K562 (cell line): ENCODE data around the gene HSD17B8. TPM values are rescaled to one million over a fixed set of nuclear protein-coding genes. Genes with fewer than 3 reads are reported as not detected.

Experiments used
- DACH1 ChIP-seq: fragments of 450-650 bp; IDR thresholded peaks from 2 replicates; pipeline ENCODE4 v1.6.1; 2018; ENCODE audit not compliant: partially characterized antibody
- FOXA1 ChIP-seq: fragments of 450-650 bp; IDR thresholded peaks from 2 replicates; pipeline ENCODE4 v1.6.1; 2016; ENCODE audit warnings: mild to moderate bottlenecking, borderline replicate concordance
- HEY1 ChIP-seq: fragments of 250-450 bp; sonication (Bioruptor Pico); IDR thresholded peaks from 2 replicates; pipeline ENCODE4 v1.5.0; 2020; ENCODE audit warnings: mild to moderate bottlenecking, moderate library complexity, borderline replicate concordance
- MBD2 ChIP-seq: sonication (generic); IDR thresholded peaks from 2 replicates; pipeline ENCODE4 v1.6.1; 2016; ENCODE audit warnings: low read depth, borderline replicate concordance
- MYC ChIP-seq, 2 experiments: fragments of 250-450 bp in 1 of 2; sonication (Bioruptor Pico) in 1 of 2; IDR thresholded peaks; 2 replicates each; pipeline versions ENCODE4 v1.5.1 to v1.6.1; 2012 to 2021; ENCODE audit warnings: low read depth in 2 of 2, borderline replicate concordance in 1 of 2, improper control_type of control experiment in 1 of 2, low read length in 1 of 2, mild to moderate bottlenecking in 1 of 2, moderate library complexity in 1 of 2
- PCBP1 ChIP-seq: fragments of 200-400 bp; formaldehyde crosslinking; IDR thresholded peaks from 2 replicates; pipeline ENCODE4 v1.6.1; 2018; ENCODE audit warnings: mild to moderate bottlenecking, low read depth, low read length; ENCODE audit not compliant: poor library complexity, severe bottlenecking
- PML ChIP-seq: IDR thresholded peaks from 2 replicates; pipeline ENCODE4 v1.6.1; 2012; ENCODE audit warnings: low read length, inconsistent platforms
- POLR2G ChIP-seq: fragments of 200-400 bp; formaldehyde crosslinking; IDR thresholded peaks from 2 replicates; pipeline ENCODE4 v1.6.1; 2017; ENCODE audit warnings: low read depth, mild to moderate bottlenecking, antibody characterized with exemption, low read length, moderate library complexity
- SNIP1 ChIP-seq: fragments of 450-650 bp; IDR thresholded peaks from 2 replicates; pipeline ENCODE4 v1.7.1; 2017; ENCODE audit warnings: low read depth, mild to moderate bottlenecking
- TAF1 ChIP-seq: IDR thresholded peaks from 2 replicates; pipeline ENCODE4 v1.6.1; 2011; ENCODE audit warnings: mild to moderate bottlenecking, low read length, moderate library complexity; ENCODE audit not compliant: insufficient read depth, control insufficient read depth, severe bottlenecking; ENCODE audit errors: extremely low read depth
- TSC22D4 ChIP-seq: fragments of 450-650 bp; IDR thresholded peaks from 2 replicates; pipeline ENCODE4 v1.6.1; 2016; ENCODE audit warnings: missing genetic modification characterization, missing biosample characterization, control low read depth
- U2AF1 ChIP-seq: fragments of 200-400 bp; formaldehyde crosslinking; optimal IDR thresholded peaks from 2 replicates; pipeline ENCODE3; 2017; ENCODE audit warnings: mild to moderate bottlenecking, low read depth, low read length, moderate library complexity
- ZNF274 ChIP-seq: IDR thresholded peaks from 2 replicates; pipeline ENCODE4 v1.6.1; 2011; ENCODE audit warnings: low read depth, mild to moderate bottlenecking, low read length, moderate library complexity, borderline replicate concordance
- ZNF507 ChIP-seq: conservative IDR thresholded peaks from 2 replicates; pipeline ENCODE4 v1.6.1; 2017; ENCODE audit warnings: missing genetic modification characterization, missing compliant biosample characterization
- polyA plus RNA-seq, 8 experiments: library from polyadenylated mRNA; depleted of rRNA in 4 of 8; stranded (reverse) in 5 of 8; unstranded in 3 of 8; fragments of >200 nt; fragmentation: Nextera tagmentation in 2 of 8; fragmentation: Illumina TruSeq in 1 of 8; extraction: Ambion mirVana in 2 of 8; extraction: Trizol in 1 of 8; gene quantifications; 2 replicates each; pipeline versions ENCODE4 v1.2.1 to v1.2.3, GENCODE V29; 2011 to 2014; ENCODE audit warnings: inconsistent platforms in 1 of 8, missing spikeins in 1 of 8
- total RNA-seq, 7 experiments: library from RNA; depleted of rRNA in 6 of 7; stranded (reverse); fragments of >200 nt in 6 of 7; fragmentation: Illumina TruSeq in 2 of 7; extraction: Trizol in 2 of 7; gene quantifications; 2 replicates each; pipeline versions ENCODE4 v1.2.1 to v1.2.3, GENCODE V29; 2011 to 2021; ENCODE audit warnings: low replicate concordance in 1 of 7
- TF ChIP-seq, protein P1 (sequence below): fragments of 200-800 bp; sonication (Bioruptor generic); IDR thresholded peaks from 2 replicates; pipeline ENCODE4 v1.6.1; 2017; ENCODE audit warnings: missing genetic modification characterization, missing compliant biosample characterization
- TF ChIP-seq, protein P2 (sequence below): sonication (generic); formaldehyde crosslinking; IDR thresholded peaks from 2 replicates; pipeline ENCODE4 v1.8.1; 2023; ENCODE audit warnings: mild to moderate bottlenecking, missing genetic modification reagents
- TF ChIP-seq, protein P3 (sequence below): sonication (generic); formaldehyde crosslinking; IDR thresholded peaks from 2 replicates; pipeline ENCODE4 v1.9.0; 2022; ENCODE audit warnings: mild to moderate bottlenecking, missing genetic modification reagents
- TF ChIP-seq, protein P4 (sequence below), 2 experiments: IDR thresholded peaks; 2 replicates each; pipeline ENCODE4 v1.6.1; 2011; ENCODE audit warnings: borderline replicate concordance in 1 of 2, control low read depth in 1 of 2, low read depth in 1 of 2, low read length in 1 of 2, mild to moderate bottlenecking in 1 of 2, mixed read lengths in 1 of 2, moderate library complexity in 1 of 2; ENCODE audit not compliant: insufficient read depth in 1 of 2, insufficient read length in 1 of 2, poor library complexity in 1 of 2, severe bottlenecking in 1 of 2; ENCODE audit errors: extremely low read depth in 1 of 2
- TF ChIP-seq, protein P5 (sequence below): sonication (generic); formaldehyde crosslinking; IDR thresholded peaks from 2 replicates; pipeline ENCODE4 v1.8.0; 2023; ENCODE audit warnings: mild to moderate bottlenecking, missing genetic modification reagents

HSD17B8 gene
- total and polyA plus RNA-seq, 9 of the 15 experiments (the other 6 are each of a cell fraction or from before 2014, with no cell fraction given): 3.7 to 35.2 (median 14.2) TPM

DNA sequence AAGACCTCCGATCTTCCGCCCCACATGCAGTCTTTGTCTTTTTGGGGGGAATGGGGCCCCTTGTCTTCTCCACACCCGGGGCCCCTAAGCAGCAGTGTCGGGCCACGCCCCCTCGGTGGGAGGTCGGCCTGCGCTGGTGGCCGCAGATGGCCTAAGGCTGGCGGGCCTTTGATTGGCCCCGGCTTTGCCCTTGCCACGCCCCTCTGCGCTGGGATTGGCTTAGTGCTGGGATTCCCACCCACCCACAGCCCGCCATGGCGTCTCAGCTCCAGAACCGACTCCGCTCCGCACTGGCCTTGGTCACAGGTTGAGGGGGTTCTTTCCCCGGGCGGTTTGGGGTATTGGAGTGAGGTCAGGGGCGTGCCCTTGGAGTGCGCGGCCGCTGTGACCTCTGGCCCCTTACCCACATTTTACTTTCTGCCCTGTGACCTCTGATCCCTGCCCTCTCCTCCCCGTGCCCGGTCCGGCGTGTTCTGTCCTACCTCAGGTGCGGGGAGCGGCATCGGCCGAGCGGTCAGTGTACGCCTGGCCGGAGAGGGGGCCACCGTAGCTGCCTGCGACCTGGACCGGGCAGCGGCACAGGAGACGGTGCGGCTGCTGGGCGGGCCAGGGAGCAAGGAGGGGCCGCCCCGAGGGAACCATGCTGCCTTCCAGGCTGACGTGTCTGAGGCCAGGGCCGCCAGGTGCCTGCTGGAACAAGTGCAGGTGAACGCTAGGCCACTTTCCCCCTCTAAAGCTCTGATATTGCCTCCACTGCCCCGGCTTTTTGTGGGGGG lies at the start of gene HSD17B8 (continued):
- no peak for TF ChIP-seq SNIP1
- no peak for TF ChIP-seq ZNF507 (tag)
- peak; percentile 70 for TF ChIP-seq TAF1
- no peak for TF ChIP-seq DACH1
- TF ChIP-seq, protein P1, sequence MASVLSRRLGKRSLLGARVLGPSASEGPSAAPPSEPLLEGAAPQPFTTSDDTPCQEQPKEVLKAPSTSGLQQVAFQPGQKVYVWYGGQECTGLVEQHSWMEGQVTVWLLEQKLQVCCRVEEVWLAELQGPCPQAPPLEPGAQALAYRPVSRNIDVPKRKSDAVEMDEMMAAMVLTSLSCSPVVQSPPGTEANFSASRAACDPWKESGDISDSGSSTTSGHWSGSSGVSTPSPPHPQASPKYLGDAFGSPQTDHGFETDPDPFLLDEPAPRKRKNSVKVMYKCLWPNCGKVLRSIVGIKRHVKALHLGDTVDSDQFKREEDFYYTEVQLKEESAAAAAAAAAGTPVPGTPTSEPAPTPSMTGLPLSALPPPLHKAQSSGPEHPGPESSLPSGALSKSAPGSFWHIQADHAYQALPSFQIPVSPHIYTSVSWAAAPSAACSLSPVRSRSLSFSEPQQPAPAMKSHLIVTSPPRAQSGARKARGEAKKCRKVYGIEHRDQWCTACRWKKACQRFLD (CRISPR knock-in tag): no peak
- TF ChIP-seq, protein P2, sequence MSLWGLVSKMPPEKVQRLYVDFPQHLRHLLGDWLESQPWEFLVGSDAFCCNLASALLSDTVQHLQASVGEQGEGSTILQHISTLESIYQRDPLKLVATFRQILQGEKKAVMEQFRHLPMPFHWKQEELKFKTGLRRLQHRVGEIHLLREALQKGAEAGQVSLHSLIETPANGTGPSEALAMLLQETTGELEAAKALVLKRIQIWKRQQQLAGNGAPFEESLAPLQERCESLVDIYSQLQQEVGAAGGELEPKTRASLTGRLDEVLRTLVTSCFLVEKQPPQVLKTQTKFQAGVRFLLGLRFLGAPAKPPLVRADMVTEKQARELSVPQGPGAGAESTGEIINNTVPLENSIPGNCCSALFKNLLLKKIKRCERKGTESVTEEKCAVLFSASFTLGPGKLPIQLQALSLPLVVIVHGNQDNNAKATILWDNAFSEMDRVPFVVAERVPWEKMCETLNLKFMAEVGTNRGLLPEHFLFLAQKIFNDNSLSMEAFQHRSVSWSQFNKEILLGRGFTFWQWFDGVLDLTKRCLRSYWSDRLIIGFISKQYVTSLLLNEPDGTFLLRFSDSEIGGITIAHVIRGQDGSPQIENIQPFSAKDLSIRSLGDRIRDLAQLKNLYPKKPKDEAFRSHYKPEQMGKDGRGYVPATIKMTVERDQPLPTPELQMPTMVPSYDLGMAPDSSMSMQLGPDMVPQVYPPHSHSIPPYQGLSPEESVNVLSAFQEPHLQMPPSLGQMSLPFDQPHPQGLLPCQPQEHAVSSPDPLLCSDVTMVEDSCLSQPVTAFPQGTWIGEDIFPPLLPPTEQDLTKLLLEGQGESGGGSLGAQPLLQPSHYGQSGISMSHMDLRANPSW (CRISPR knock-in tag): 0 out of 2 replicates have a peak, but pooled peaks have one; percentile 25
- no peak for TF ChIP-seq ZNF274
- TF ChIP-seq POLR2G: peak; percentile 93
- TF ChIP-seq U2AF1: peak; percentile 41
- peak; percentile 46 for TF ChIP-seq PCBP1
- TF ChIP-seq HEY1 (CRISPR knock-in tag): no peak
- TF ChIP-seq PML: peak; percentile 54
- TF ChIP-seq FOXA1: no peak
- TF ChIP-seq, protein P3, sequence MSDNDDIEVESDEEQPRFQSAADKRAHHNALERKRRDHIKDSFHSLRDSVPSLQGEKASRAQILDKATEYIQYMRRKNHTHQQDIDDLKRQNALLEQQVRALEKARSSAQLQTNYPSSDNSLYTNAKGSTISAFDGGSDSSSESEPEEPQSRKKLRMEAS (CRISPR knock-in tag): no peak; the same call in 1 of the 2 replicates
- peak; percentile 76 for TF ChIP-seq MBD2
- no peak for TF ChIP-seq TSC22D4 (tag)
- TF ChIP-seq, protein P4, sequence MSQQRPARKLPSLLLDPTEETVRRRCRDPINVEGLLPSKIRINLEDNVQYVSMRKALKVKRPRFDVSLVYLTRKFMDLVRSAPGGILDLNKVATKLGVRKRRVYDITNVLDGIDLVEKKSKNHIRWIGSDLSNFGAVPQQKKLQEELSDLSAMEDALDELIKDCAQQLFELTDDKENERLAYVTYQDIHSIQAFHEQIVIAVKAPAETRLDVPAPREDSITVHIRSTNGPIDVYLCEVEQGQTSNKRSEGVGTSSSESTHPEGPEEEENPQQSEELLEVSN (IDR thresholded peaks at IDR 0.05; ENCODE audit: borderline replicate concordance in 1 of 2, extremely low read depth in 1 of 2, insufficient read depth in 1 of 2, insufficient read length in 1 of 2, low read depth in 1 of 2, low read length in 1 of 2, poor library complexity in 1 of 2, severe bottlenecking in 1 of 2): no peak
- TF ChIP-seq, protein P5, sequence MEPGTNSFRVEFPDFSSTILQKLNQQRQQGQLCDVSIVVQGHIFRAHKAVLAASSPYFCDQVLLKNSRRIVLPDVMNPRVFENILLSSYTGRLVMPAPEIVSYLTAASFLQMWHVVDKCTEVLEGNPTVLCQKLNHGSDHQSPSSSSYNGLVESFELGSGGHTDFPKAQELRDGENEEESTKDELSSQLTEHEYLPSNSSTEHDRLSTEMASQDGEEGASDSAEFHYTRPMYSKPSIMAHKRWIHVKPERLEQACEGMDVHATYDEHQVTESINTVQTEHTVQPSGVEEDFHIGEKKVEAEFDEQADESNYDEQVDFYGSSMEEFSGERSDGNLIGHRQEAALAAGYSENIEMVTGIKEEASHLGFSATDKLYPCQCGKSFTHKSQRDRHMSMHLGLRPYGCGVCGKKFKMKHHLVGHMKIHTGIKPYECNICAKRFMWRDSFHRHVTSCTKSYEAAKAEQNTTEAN (CRISPR knock-in tag): no peak
- 0 out of 2 replicates have a peak, but pooled peaks have one; percentile 30 for TF ChIP-seq MYC (IDR thresholded peaks at IDR 0.05; ENCODE audit: low read depth, low read length)
- no peak for TF ChIP-seq MYC (CRISPR knock-in tag; IDR thresholded peaks at IDR 0.05; ENCODE audit: borderline replicate concordance, low read depth)
